ENCODE data around the gene DNM3.

The DNM3 gene

DNA sequence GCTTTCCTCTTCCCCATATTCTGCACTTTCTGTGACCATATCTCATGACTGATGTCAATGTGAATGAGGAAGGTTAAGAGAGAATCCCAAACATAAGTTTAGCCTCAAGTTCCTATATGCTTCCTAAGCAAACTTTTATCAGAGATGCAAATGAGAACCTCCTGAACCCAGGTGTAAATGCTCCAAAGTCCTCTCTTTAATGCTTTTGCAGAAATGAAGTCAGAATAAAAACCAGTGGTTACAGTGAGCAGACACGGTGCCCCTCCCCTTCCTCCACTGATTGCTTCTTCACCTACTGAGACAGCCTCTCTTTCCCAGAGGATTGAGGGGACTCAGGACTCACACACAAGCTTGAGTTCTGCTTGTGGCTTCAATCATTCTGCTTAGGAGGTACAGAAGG is 614.2 kb downstream of the DNM3 start:
- DNase-seq (ENCODE audit: low spot score): no peak

DNA sequence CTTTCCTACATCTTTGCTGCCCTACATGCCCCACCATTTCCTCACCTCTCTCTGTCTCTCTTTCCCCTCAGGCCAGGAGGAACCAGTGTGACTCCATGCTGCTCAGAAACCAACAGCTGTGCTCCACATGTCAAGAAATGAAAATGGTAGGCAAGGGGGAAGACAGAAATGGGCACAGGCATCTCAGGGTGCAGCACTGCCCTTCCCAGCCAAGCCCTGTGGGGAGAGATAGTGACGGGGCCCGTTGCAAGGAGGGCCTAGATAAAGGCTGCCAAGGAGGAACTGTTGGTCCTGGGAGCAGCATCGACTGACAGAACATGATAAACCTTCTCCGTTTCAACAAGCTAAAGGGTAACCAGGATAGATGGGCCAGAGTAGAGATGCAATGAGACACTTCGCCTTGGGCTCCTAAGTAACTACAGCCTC is 615.1 kb downstream of the DNM3 start:
- no peak for DNase-seq (ENCODE audit: low spot score)

DNA sequence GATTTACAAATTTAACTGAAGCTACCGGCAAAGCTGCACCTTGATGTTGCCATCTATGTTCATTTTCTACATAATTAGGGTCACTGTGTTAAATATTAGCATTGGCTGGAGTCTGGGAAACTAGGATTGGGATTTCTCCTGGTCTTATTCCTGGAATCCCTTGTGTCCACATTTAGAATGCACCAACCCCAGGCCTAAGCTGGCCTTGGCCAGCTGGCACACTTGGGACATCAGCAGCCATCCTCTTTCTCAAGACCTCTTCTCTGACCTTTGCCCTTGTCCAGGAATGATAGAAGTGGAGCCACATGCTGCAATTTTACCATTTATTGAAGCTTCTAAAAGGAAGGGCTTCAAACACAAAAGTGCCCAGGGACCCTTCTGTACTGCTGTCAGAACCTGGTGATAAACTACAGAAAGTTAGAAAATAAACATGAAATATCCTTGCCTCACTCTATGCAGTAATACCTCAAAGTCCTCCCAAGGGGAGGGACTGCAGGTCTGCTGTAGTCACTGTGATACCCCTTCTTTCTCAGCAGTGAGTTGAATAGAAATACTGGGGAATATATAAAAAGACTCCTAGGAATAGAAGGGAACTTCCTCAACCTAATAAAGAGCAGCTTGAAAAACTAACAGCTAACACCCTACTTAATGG is 616.3 kb downstream of the DNM3 start:
- DNase-seq (ENCODE audit: low spot score): no peak

DNA sequence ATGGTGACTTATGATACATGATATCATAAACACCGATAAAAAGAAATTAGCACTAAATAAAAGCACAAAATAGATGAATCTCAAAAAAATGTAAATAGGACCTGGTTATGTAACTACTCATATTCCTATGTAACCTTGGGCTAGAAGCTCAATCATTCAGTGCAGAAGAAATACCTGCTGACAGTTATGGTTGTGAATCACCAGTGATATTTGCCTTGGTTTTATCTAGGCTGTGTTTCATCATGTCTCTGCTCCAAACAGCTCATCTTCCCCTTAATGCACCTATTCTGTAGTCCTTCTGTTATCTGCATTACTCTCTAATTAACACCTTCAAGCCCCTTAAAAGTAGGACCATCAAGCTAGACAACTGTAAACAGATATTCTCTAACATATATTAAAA is 618.9 kb downstream of the DNM3 start:
- no peak for DNase-seq (ENCODE audit: low spot score)

DNA sequence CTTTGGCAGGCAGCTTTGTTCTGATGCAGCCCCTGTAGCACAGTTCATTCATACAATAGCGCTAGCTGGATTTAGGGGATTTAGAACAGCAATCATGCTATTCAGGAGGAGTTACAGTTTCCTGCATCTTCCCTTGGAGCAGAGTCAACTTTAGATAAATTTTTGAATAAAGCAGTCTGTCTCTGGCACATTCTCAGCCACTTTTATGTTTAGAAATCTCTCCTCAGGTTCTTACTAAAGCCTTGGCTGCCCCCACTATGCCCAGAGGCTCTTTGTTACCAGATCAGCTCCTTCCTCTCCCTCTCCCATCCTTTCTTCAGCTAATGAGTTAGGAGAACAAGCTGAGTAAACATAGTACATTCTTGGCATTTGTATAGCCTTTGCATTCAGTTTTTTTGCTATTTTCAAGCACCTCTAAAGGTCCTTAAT is 619.6 kb downstream of the DNM3 start:
- no peak for DNase-seq (ENCODE audit: low spot score)
